Measurements from ENCODE around the gene TBCK.
A peak's percentile ranks its signal among the peaks of the same experiment; 100 is the strongest.

TBCK gene

DNA sequence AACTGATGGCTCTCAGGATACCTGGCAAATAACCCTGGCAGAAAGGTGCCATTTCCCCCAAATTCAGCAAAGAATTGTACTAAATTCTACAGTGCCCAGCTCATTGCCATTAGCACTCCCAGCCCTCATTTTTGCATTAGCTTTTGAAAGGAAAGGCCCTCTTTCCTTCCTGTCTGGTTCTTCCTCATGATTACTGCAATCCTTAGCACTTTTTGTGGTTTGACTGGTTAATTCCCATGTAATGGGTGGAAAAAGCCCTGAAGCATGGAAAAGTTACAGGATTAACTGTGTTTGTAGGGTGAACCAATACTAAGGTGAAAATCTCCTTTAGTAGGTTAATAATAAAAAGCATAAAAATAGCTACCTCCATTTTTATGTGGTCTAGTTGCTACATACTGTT is 281.3 kb downstream of the TBCK start:
- DNase-seq (ENCODE audit: low read depth), result no peak
- TF ChIP-seq, protein P1, sequence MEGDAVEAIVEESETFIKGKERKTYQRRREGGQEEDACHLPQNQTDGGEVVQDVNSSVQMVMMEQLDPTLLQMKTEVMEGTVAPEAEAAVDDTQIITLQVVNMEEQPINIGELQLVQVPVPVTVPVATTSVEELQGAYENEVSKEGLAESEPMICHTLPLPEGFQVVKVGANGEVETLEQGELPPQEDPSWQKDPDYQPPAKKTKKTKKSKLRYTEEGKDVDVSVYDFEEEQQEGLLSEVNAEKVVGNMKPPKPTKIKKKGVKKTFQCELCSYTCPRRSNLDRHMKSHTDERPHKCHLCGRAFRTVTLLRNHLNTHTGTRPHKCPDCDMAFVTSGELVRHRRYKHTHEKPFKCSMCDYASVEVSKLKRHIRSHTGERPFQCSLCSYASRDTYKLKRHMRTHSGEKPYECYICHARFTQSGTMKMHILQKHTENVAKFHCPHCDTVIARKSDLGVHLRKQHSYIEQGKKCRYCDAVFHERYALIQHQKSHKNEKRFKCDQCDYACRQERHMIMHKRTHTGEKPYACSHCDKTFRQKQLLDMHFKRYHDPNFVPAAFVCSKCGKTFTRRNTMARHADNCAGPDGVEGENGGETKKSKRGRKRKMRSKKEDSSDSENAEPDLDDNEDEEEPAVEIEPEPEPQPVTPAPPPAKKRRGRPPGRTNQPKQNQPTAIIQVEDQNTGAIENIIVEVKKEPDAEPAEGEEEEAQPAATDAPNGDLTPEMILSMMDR (conservative IDR thresholded peaks at IDR 0.05; ENCODE audit: low read depth, low read length), result no peak
- H3K4me3 ChIP-seq (ENCODE audit: low read depth, low read length), result no peak overlapping the region

DNA sequence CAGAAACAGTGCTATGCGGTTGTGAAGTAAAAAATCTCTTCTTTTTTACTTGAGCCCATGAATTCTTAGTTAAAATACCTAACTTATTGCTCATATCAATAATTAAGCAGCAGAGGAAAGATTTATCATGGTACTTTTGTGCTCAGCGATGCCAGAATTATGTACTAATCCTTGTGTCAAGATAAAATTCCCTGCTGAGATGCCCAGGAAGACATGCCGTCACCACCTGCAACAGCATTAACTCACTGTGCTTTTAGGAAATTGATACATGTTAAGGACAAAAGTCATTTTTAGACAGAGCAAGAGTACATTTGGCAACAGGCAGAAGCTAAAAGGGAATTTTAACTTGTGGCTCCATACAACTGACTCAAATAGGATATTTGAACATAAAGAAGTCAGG is 281.8 kb downstream of the TBCK start:
- TF ChIP-seq, protein P1 (conservative IDR thresholded peaks at IDR 0.05; ENCODE audit: low read depth, low read length), result no peak
- DNase-seq (ENCODE audit: low read depth), result peak; percentile 10
- H3K4me3 ChIP-seq (ENCODE audit: low read depth, low read length), result no peak overlapping the region

DNA sequence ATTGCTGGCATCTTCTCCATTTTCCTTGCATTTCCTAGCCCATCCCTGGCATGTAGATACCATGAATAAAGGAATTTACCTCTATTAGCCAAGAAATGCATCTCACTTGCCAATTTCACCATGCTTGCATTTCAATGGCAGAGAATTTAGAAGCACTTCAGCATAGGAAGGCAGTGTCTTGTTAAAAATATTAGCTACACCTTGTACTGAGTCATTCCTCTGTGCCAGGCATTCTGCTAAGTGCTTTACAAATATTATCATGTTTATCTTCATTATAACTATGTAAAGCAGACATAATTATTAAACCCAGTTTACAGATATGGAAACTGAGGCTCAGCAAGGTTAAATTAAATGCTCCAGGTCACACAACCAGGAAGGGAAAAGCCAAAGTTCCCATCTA is 282.5 kb downstream of the TBCK start:
- H3K4me3 ChIP-seq (ENCODE audit: low read depth, low read length), result no peak overlapping the region
- DNase-seq (ENCODE audit: low read depth), result no peak
- TF ChIP-seq, protein P1 (conservative IDR thresholded peaks at IDR 0.05; ENCODE audit: low read depth, low read length), result no peak

DNA sequence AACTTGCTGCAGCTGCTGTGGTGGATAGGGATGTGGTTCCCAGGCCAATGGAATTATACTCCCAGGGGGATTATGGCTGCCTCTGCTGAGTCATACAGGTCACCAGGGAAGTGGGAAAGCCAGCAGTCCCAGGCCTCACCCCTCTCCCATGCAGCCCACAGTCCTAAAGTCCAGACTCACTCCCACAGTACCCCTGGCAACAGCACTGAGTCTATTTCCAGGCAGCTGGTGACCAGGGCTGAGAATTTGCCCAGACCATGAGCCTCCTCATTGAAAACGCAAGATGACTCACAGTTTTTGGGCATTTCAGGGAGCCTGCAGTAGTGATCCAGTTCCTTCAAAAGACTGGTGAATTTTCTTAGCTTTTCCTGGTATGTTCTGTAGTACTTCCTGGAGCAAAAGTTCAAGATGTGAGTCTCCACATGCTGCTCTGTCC is 283.1 kb downstream of the TBCK start:
- DNase-seq (ENCODE audit: low read depth), result no peak
- TF ChIP-seq, protein P1 (conservative IDR thresholded peaks at IDR 0.05; ENCODE audit: low read depth, low read length), result no peak
- no peak overlapping the region for H3K4me3 ChIP-seq (ENCODE audit: low read depth, low read length)

DNA sequence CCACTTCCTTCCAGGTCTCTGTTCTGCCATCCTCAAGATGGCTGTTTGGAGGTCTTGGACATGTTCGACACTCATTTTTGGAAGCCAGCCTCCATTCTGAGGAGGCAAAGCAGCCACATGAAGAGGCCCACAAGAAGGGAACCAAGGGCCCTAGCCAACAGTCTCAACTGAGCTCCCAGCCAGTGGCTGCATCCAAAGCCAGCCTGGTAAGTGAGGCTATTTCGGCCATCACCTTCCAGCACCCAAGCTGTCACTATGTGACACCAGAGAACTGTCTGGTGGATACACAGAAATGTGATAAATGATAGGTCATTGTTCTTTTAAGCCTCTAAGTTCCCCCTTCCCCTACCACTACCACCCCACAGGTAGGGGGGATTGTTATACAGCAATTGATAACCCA is 293.6 kb downstream of the TBCK start:
- no peak for DNase-seq (ENCODE audit: low read depth)
- no peak overlapping the region for H3K4me3 ChIP-seq (ENCODE audit: low read depth, low read length)
- TF ChIP-seq, protein P1 (conservative IDR thresholded peaks at IDR 0.05; ENCODE audit: low read depth, low read length), result no peak

DNA sequence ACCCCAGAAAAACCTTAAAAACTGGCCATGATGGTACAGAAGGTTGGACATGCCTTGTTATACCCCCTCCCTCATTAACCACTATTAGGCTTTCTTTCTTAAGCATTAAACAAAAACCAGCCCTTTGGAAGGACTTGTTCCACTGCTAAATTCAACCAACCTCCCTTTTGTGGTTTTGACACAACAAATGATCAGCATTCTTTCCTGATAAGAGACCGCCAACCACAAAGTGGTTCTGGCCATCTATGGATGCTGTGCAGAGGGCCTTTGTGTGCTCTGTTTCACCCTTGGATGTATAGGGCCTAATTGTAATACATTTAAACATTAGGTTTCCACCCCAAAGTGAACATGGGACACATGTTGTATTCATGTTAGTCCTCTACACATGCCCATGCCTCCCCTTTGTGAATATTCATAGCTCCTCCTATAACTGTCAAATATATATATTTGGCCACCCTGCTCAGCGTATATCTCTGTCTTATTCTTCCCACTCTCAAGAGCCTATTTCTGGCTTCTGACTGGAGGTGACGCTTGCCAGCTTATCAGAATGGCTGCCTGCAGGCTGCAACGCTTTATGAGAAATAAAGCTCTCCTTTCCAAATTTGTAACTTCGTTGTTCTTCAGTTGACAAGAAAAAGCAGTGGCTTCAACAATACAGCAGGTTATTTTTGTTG is 294.1 kb downstream of the TBCK start:
- no peak for DNase-seq (ENCODE audit: low read depth)
- no peak overlapping the region for H3K4me3 ChIP-seq (ENCODE audit: low read depth, low read length)
- TF ChIP-seq, protein P1 (conservative IDR thresholded peaks at IDR 0.05; ENCODE audit: low read depth, low read length), result no peak

DNA sequence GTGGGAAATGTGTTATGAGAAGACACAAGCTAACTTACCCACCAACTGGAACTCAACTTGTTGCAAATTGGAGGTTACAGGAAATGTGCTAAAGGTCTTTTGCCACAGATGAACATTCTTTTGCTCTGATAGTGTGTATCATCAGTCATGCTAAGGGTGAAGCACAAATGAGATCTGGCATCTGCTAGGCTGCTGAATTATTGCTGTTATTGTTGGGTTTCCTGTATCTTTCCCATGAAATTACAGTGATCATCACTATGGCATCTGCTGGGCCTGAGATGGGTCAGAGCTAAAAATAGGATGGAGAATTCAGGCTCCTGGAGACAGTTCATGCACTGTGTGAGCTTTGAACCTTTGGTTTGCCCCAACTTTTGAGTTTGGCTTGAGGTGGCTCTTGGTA is 296.2 kb downstream of the TBCK start:
- TF ChIP-seq, protein P1 (conservative IDR thresholded peaks at IDR 0.05; ENCODE audit: low read depth, low read length), result no peak
- DNase-seq (ENCODE audit: low read depth), result no peak
- H3K4me3 ChIP-seq (ENCODE audit: low read depth, low read length), result no peak overlapping the region

All from choroid plexus epithelial cell (primary cell).